HG02798 (cell line): Measurements from ENCODE around the gene PRKCZ.

ENCODE experiments used
- ATAC-seq: cut with Tn5 transposase; IDR thresholded peaks from one replicate; pipeline ENCODE4 v1.9.1; 2021; ENCODE audit warnings: mild to moderate bottlenecking; ENCODE audit not compliant: unreplicated experiment, poor library complexity

PRKCZ gene

GRCh38 chr1:2172012-2172411 is 121.8 kb downstream of the PRKCZ start:
- no peak for ATAC-seq

- no peak for ATAC-seq
These were observed 122.4 kb downstream of the PRKCZ start for GRCh38 chr1:2172551-2173146.

DNA sequence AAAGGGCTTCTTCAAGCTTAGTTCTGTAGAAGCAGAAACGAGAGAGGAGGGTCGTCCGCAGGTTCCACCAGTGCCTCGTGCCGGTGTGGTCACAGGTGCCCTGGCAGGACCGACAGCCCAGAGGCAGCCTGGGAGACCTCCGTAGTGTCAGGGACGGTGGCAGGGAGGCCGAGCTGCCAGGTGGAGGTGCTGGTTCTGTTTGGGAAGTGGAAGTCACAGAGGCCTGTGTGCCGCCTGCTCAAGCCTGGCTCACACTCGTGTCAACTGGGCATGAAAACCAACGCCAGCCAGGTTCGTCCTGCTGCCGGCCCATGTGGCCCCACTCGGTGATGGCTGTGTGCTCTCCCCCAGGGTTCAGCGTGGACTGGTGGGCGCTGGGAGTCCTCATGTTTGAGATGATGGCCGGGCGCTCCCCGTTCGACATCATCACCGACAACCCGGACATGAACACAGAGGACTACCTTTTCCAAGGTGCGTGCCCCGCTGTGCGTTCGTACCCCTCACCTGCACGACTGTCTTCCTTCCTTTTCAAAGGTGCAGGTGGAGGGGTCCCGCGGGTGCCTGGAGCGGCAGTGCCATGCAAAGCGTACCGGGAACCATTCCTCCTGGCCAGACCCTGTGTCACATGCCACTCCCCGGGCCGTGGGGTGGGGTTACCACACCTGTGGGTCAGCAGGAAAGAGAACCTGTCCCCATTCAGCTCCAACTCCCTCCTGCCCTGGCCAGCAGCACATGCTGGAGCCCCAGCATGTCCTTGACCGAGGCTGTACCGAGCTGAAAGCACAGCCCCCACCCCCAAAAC is 123.5 kb downstream of the PRKCZ start:
- no peak for ATAC-seq

- no peak for ATAC-seq
These were observed 124.3 kb downstream of the PRKCZ start for GRCh38 chr1:2174348-2175054.

DNA sequence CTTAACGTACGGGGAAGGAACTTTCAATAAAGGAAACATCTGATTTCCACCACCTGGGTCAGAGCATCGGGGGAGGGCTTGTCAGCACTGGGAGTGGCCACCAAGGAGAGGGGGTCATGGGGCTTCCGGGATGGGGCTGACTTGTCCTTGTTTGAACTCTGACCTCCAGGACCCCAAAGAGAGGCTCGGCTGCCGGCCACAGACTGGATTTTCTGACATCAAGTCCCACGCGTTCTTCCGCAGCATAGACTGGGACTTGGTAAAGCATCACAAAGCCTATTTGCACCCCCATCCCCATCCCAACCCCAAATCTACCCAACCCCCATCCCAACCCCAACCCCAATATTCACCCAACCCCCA is 124.8 kb downstream of the PRKCZ start:
- ATAC-seq = no peak

DNA sequence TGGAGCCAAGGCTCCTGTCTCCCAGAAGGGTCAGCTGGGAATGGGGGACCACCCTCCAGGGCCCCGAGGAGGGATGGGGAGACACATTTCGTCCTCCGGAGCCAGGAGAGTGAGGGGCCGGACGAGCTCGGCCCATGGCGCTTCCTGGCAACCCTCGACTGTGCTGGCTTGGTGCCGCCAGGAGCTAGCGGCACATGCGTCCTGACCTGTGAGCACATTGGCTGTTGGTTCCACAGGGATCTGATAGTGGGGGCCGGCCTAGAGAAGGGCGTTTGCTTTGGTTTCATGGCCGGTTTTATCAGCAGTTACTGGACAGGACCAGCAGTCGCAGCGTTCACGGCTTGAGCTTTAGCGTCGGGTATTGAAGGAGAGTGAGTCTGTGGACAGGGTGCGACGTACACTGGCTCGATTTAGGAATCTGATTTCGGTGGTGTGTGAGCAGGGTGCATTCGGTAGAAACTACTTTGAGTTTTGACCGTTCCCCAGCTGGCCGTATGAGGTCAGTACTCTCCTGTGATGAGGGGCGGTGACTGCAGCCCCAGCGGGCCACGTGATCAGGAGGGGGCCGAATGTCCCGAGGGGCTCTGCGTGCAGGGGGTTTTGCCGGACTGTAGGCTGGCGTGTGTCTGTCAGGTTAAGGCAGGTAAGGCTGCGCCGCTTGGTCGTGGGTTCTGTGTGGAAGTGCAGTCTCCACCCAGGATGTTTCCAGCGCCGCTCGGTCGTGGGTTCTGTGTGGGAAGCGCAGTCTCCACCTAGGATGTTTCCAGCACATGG is 125.7 kb downstream of the PRKCZ start:
- no peak for ATAC-seq

- ATAC-seq = no peak
These were observed 126.4 kb downstream of the PRKCZ start for GRCh38 chr1:2176615-2177014.

- ATAC-seq = no peak
These were observed 127.3 kb downstream of the PRKCZ start for GRCh38 chr1:2177541-2177940.

- ATAC-seq = no peak
These were observed 127.8 kb downstream of the PRKCZ start for GRCh38 chr1:2177946-2178538.

DNA sequence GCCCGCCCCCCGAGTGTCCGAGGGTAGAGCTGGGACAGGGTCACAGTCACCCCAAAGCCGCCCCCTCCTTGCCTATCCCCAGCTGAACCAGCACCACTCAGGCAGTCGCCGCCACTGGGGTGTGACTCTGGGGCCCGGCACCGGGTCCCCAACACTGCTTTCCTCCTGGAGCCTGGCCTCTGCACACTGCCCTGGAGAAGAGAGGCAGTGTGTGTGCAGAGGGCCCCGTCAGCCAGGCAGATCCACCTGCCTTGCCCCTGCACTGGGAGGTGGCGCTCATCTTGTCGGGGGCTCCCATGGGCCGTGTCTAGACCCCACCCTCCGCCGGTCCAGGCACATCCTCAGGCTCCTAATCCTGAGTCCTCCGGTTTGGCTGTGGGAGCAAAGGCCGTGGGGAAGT is 128.7 kb downstream of the PRKCZ start:
- no peak for ATAC-seq

DNA sequence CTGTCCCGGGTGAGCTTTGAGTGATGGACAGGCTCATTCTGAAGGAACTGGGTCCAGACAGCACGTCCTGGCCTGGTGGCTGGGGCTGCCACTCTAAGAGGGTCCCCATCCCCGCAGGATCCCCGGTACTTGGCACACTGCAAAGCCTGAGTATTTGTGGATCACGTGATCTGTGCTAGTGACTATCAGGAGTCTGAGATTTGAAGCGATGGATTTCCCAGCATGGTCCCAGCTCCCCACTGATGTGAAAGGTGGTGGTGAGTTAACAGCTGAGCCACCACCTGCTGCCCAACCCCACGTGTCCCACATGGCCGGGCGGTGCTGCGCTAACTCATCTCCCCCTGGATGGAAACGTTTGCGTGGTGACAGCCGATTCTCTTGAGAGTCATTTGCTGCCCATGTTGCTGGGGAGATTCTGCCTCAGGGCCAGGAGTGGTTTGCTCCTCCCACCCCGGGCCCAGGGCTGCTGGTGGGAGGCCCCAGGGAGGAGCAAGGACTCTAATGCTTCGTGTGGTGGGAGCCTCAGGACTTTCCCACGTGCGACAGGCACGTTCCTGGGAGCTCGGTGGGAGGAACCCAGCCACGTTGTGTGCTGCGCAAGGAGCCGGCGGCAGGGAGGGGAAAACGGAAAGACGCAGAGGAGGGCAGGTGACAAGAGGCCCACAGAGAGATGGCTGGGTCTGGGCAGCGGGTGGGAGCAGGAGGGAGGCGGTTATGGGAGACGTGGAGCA is 129.2 kb downstream of the PRKCZ start:
- no peak for ATAC-seq

- no peak for ATAC-seq
These were observed 130.4 kb downstream of the PRKCZ start for GRCh38 chr1:2180297-2181245.

- no peak for ATAC-seq
These were observed 131.1 kb downstream of the PRKCZ start for GRCh38 chr1:2181271-2181670.

GRCh38 chr1:2181752-2182151 is 131.5 kb downstream of the PRKCZ start:
- ATAC-seq = no peak

DNA sequence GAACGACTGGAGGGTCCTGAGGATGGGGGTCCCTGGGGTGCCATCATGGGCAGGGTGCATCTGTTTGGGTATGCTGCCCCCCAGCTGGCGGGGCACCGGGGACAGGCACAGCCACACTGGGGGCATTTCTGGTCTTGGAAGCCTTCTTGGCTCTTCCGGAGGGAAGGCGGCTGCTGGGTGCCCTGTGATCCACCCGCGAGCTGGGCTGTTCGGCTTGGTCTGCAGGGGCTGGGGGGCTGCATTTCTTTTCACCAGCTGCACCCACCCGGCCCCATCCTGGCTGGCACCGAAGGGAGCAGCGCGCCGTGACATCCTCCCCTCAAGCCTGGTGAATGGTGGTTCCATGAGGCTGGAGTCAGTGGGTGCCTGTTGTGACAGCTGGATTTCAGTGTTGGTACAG is 132.2 kb downstream of the PRKCZ start:
- ATAC-seq = no peak

GRCh38 chr1:2183937-2184334 is 133.7 kb downstream of the PRKCZ start:
- ATAC-seq = no peak

DNA sequence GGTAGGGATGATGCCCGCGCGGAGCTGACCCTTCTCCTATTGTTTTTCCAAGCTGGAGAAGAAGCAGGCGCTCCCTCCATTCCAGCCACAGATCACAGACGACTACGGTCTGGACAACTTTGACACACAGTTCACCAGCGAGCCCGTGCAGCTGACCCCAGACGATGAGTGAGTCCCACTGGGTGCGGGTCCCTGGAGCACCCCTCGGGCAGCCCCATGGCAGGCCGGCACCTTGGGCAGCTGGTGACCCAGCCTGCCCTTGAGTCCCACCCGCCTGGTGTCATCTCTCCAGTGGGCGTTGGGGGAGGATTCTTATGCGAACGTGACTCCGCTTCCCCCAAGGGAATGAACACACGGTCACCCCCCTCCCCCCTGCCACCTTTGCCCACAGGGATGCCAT is 134.3 kb downstream of the PRKCZ start:
- ATAC-seq = no peak

GRCh38 chr1:2184934-2185333 is 134.7 kb downstream of the PRKCZ start:
- no peak for ATAC-seq
